Muscle of leg (tissue), 11 donors: ENCODE data around the gene PPP1R13L. TPM values are rescaled to one million over a fixed set of nuclear protein-coding genes. Genes with fewer than 3 reads are reported as not detected.
A peak's percentile ranks its signal among the peaks of the same experiment; 100 is the strongest.
"Not testable (repeated sequence)": the region's sequence is repeated elsewhere in the genome, so short reads cannot be mapped to it uniquely, and the experiment has no call there.

Experiments
- DNase-seq: peaks from one replicate; pipeline ENCODE4 v3.0.0; 2013
- H3K27ac ChIP-seq: one replicate; pipeline ENCODE4 v1.5.1; 2013; ENCODE audit warnings: mild to moderate bottlenecking, low read length, control low read depth
- H3K27me3 ChIP-seq: one replicate; pipeline ENCODE4 v1.6.1; 2013; ENCODE audit warnings: low read length; ENCODE audit not compliant: control insufficient read depth, insufficient read depth
- H3K36me3 ChIP-seq: one replicate; pipeline ENCODE4 v1.6.1; 2013; ENCODE audit warnings: low read length; ENCODE audit not compliant: control insufficient read depth, insufficient read depth
- H3K4me1 ChIP-seq: one replicate; pipeline ENCODE4 v1.6.1; 2013; ENCODE audit warnings: low read length; ENCODE audit not compliant: control insufficient read depth, insufficient read depth
- H3K4me3 ChIP-seq: one replicate; pipeline ENCODE4 v1.5.1; 2013; ENCODE audit warnings: low read length, control low read depth
- H3K9me3 ChIP-seq: replicated peaks from 2 replicates; pipeline ENCODE4 v1.6.1; 2013; ENCODE audit warnings: low read depth, low read length; ENCODE audit not compliant: control insufficient read depth
- WGBS: methylation state at CpG from one replicate; pipeline ENCODE4 v1.1.5; 2013; ENCODE audit warnings: missing lambda C conversion rate; ENCODE audit not compliant: insufficient coverage; 5-methylcytosine and 5-hydroxymethylcytosine counted together
- polyA plus RNA-seq, 8 donors: library from polyadenylated mRNA; unstranded; fragments of 120-200 nt; gene quantifications; one replicate each; pipeline versions ENCODE4 v1.2.1 to v1.2.3, GENCODE V29; 2013; ENCODE audit warnings: inconsistent platforms in 1 of 8, low replicate concordance in 1 of 8; ENCODE audit not compliant: insufficient read length in 8 of 8, insufficient read depth in 1 of 8
- total RNA-seq: library from RNA; stranded (reverse); fragments of 120-200 nt; gene quantifications from one replicate; pipeline ENCODE4 v1.2.4, GENCODE V29; 2013

PPP1R13L gene
- total and polyA plus RNA-seq, 9 donors = 1.7 to 8.4 (median 3.4) TPM

GRCh38 chr19:45407585-45407984 is 2.7 kb upstream of the PPP1R13L start:
- H3K4me1 ChIP-seq = peaks cover 38% of the 10 kb centered on the region
- 90% methylated on average over 2 of the region's 5 CpGs for WGBS

GRCh38 chr19:45407091-45407375 is 2.2 kb upstream of the PPP1R13L start:
- Histone ChIP-seq H3K36me3 (peaks cover 18% of the 10 kb centered on the region), H3K4me1 (peaks cover 39% of the 10 kb centered on the region), H3K27me3 (peaks cover 40% of the 10 kb centered on the region), H3K27ac (no peak overlapping the region), H3K4me3 (peak overlapping the region; percentile 79), H3K9me3 (no peaks in the 10 kb centered on the region)
- 0% methylated on average over 3 of the region's 10 CpGs for WGBS
- no peak for DNase-seq

More at GRCh38 chr19:45407585-45407984, 2.7 kb upstream of the PPP1R13L start:
- not testable (repeated sequence) for H3K9me3 ChIP-seq, DNase-seq, H3K27ac ChIP-seq, H3K4me3 ChIP-seq
- peaks cover 18% of the 10 kb centered on the region for H3K36me3 ChIP-seq
- peaks cover 35% of the 10 kb centered on the region for H3K27me3 ChIP-seq

GRCh38 chr19:45406226-45407090 is 1.6 kb upstream of the PPP1R13L start, which contains the start of gene POLR1G:
TSS of gene POLR1G (plus strand) at chr19:45406644. CDS start at chr19:45406697, 53 bp downstream.
- H3K36me3 ChIP-seq = peaks cover 17% of the 10 kb centered on the region
- H3K27me3 ChIP-seq = peaks cover 44% of the 10 kb centered on the region
- H3K4me3 ChIP-seq = peak within 1 kb of the TSS; percentile 79
- under 1% methylated on average over 51 of the region's 51 CpGs for WGBS
- peak; percentile 93 for DNase-seq
- no peaks in the 10 kb centered on the region for H3K9me3 ChIP-seq
- H3K4me1 ChIP-seq = peaks cover 39% of the 10 kb centered on the region
- H3K27ac ChIP-seq = peak within 1 kb of the TSS; percentile 90

GRCh38 chr19:45405435-45406225 is 761 bp upstream of the PPP1R13L start:
- DNase-seq = peak; percentile 92
- peak overlapping the region; percentile 90 for H3K27ac ChIP-seq
- peaks cover 39% of the 10 kb centered on the region for H3K4me1 ChIP-seq
- under 1% methylated on average over 36 of the region's 48 CpGs for WGBS
- H3K4me3 ChIP-seq = peak overlapping the region; percentile 79
- H3K9me3 ChIP-seq = no peaks in the 10 kb centered on the region
- H3K36me3 ChIP-seq = peaks cover 11% of the 10 kb centered on the region
- H3K27me3 ChIP-seq = peaks cover 44% of the 10 kb centered on the region

- Histone ChIP-seq H3K4me3 (no peak overlapping the region), H3K27ac (no peak overlapping the region), H3K27me3 (peaks cover 48% of the 10 kb centered on the region), H3K4me1 (peaks cover 39% of the 10 kb centered on the region), H3K9me3 (no peaks in the 10 kb centered on the region), H3K36me3 (peaks cover 7% of the 10 kb centered on the region)
- peak; percentile 28 for DNase-seq
- 6% methylated on average over 15 of the region's 25 CpGs for WGBS
Observed at GRCh38 chr19:45403781-45404556, 900 bp downstream of the PPP1R13L start.

- H3K4me1 ChIP-seq = peaks cover 43% of the 10 kb centered on the region
- no peaks in the 10 kb centered on the region for H3K9me3 ChIP-seq
- DNase-seq = no peak
- 39% methylated on average over 4 of the region's 4 CpGs for WGBS
- no peak overlapping the region for H3K27ac ChIP-seq
- peaks cover 2% of the 10 kb centered on the region for H3K36me3 ChIP-seq
- no peak overlapping the region for H3K4me3 ChIP-seq
- H3K27me3 ChIP-seq = peaks cover 52% of the 10 kb centered on the region
Observed at GRCh38 chr19:45403272-45403671, 1.6 kb downstream of the PPP1R13L start.

- no peak overlapping the region for H3K27ac ChIP-seq
- peaks cover 60% of the 10 kb centered on the region for H3K27me3 ChIP-seq
- peak; percentile 39 for DNase-seq
- no peak overlapping the region for H3K4me3 ChIP-seq
- H3K9me3 ChIP-seq = no peaks in the 10 kb centered on the region
- 6% methylated on average over 34 of the region's 40 CpGs for WGBS
- H3K4me1 ChIP-seq = peaks cover 47% of the 10 kb centered on the region
- H3K36me3 ChIP-seq = no peaks in the 10 kb centered on the region
Observed at GRCh38 chr19:45402298-45403061, 2.4 kb downstream of the PPP1R13L start.

- Histone ChIP-seq H3K27me3 (peaks cover 65% of the 10 kb centered on the region), H3K9me3 (no peaks in the 10 kb centered on the region), H3K36me3 (no peaks in the 10 kb centered on the region), H3K4me3 (no peak overlapping the region), H3K4me1 (peaks cover 40% of the 10 kb centered on the region), H3K27ac (no peak overlapping the region)
- no CpG with 5 or more reads among the region's 6 CpGs for WGBS
- no peak for DNase-seq
Observed at GRCh38 chr19:45401815-45402214, 3.1 kb downstream of the PPP1R13L start.

- no peaks in the 10 kb centered on the region for H3K36me3 ChIP-seq
- DNase-seq = no peak
- no peak overlapping the region for H3K4me3 ChIP-seq
- no CpG with 5 or more reads among the region's 6 CpGs for WGBS
- no peak overlapping the region for H3K27ac ChIP-seq
- peaks cover 67% of the 10 kb centered on the region for H3K27me3 ChIP-seq
- H3K4me1 ChIP-seq = peaks cover 28% of the 10 kb centered on the region
- no peaks in the 10 kb centered on the region for H3K9me3 ChIP-seq
Observed at GRCh38 chr19:45400192-45400591, 4.7 kb downstream of the PPP1R13L start.
